ENCODE data around the gene TSPAN11. TPM values are rescaled to one million over a fixed set of nuclear protein-coding genes. Genes with fewer than 3 reads are reported as not detected.

TSPAN11 gene
- total and polyA plus RNA-seq, 2 experiments from 2014 or later: 2.1 to 6.0 TPM

DNA sequence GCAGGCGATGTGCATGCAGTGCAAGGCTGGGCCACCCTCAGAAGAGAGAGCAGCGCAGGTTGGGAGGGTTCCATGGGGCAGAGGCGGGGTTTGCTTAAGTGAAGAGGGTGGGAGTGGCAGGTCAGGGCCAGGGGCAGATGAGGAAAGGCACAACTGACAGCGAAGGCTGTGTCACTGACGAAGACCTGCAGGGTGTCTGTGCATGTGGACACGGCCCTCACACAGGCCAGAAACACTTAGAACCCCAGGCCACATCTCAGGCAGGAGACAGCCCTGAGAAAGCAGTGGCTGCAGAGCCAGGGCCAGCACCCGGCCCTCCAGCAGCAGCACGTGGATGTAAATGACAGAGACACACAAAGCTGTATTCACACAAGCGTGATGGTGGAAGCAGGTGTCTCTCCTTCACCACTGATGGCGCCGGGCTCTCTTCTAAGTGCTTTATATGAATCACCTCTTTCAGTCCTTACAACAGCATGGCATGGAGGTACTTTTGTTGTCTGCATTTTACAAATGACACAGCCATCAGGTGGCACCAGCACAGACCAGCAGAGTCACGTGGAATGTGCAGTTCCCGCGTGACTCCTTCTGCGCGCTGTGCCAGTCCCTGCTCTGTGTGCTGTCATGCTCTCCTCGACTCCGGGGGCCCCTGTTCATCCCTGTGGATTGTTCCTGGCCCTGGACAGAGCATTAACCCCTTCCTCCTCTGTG is 54.6 kb downstream of the TSPAN11 start:
- no peak overlapping the region for H3K4me2 ChIP-seq
- no peak overlapping the region for H3K27ac ChIP-seq (ENCODE audit: low read depth)
- Mint-ChIP-seq H3K27ac (no peak overlapping the region), H3K27me3 (ENCODE audit: insufficient read depth, low read depth, poor library complexity) (peaks cover 10% of the 10 kb centered on the region), H3K36me3 (ENCODE audit: low read depth) (no peaks in the 10 kb centered on the region), H3K4me1 (peaks cover 27% of the 10 kb centered on the region), H3K4me3 (no peak overlapping the region; the same call in 2 of the 3 replicates), H3K9me3 (no peaks in the 10 kb centered on the region)
- H3K9me2 ChIP-seq (ENCODE audit: insufficient read depth): no peaks in the 10 kb centered on the region
- ATAC-seq (no peak), DNase-seq (ENCODE audit: low spot score) (no peak)
- no peaks in the 10 kb centered on the region for H3K27me3 ChIP-seq (ENCODE audit: insufficient read depth)
- H2AFZ ChIP-seq: no peak overlapping the region
- H3F3A ChIP-seq (replicated peaks; ENCODE audit: low read depth): no peaks in the 10 kb centered on the region
- no peak for TF ChIP-seq EZH2 (IDR thresholded peaks at IDR 0.05; ENCODE audit: low read depth, unreplicated experiment)
- TF ChIP-seq, protein P1, sequence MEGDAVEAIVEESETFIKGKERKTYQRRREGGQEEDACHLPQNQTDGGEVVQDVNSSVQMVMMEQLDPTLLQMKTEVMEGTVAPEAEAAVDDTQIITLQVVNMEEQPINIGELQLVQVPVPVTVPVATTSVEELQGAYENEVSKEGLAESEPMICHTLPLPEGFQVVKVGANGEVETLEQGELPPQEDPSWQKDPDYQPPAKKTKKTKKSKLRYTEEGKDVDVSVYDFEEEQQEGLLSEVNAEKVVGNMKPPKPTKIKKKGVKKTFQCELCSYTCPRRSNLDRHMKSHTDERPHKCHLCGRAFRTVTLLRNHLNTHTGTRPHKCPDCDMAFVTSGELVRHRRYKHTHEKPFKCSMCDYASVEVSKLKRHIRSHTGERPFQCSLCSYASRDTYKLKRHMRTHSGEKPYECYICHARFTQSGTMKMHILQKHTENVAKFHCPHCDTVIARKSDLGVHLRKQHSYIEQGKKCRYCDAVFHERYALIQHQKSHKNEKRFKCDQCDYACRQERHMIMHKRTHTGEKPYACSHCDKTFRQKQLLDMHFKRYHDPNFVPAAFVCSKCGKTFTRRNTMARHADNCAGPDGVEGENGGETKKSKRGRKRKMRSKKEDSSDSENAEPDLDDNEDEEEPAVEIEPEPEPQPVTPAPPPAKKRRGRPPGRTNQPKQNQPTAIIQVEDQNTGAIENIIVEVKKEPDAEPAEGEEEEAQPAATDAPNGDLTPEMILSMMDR (conservative IDR thresholded peaks at IDR 0.05; ENCODE audit: low read depth in 2 of 2): no peak
- TF ChIP-seq, protein P2, sequence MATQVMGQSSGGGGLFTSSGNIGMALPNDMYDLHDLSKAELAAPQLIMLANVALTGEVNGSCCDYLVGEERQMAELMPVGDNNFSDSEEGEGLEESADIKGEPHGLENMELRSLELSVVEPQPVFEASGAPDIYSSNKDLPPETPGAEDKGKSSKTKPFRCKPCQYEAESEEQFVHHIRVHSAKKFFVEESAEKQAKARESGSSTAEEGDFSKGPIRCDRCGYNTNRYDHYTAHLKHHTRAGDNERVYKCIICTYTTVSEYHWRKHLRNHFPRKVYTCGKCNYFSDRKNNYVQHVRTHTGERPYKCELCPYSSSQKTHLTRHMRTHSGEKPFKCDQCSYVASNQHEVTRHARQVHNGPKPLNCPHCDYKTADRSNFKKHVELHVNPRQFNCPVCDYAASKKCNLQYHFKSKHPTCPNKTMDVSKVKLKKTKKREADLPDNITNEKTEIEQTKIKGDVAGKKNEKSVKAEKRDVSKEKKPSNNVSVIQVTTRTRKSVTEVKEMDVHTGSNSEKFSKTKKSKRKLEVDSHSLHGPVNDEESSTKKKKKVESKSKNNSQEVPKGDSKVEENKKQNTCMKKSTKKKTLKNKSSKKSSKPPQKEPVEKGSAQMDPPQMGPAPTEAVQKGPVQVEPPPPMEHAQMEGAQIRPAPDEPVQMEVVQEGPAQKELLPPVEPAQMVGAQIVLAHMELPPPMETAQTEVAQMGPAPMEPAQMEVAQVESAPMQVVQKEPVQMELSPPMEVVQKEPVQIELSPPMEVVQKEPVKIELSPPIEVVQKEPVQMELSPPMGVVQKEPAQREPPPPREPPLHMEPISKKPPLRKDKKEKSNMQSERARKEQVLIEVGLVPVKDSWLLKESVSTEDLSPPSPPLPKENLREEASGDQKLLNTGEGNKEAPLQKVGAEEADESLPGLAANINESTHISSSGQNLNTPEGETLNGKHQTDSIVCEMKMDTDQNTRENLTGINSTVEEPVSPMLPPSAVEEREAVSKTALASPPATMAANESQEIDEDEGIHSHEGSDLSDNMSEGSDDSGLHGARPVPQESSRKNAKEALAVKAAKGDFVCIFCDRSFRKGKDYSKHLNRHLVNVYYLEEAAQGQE (IDR thresholded peaks at IDR 0.05; ENCODE audit: unreplicated experiment): no peak
- TF ChIP-seq, protein P3, sequence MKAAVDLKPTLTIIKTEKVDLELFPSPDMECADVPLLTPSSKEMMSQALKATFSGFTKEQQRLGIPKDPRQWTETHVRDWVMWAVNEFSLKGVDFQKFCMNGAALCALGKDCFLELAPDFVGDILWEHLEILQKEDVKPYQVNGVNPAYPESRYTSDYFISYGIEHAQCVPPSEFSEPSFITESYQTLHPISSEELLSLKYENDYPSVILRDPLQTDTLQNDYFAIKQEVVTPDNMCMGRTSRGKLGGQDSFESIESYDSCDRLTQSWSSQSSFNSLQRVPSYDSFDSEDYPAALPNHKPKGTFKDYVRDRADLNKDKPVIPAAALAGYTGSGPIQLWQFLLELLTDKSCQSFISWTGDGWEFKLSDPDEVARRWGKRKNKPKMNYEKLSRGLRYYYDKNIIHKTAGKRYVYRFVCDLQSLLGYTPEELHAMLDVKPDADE (IDR thresholded peaks at IDR 0.05): no peak
- H4K20me1 ChIP-seq (replicated peaks; ENCODE audit: insufficient read depth): no peaks in the 10 kb centered on the region
- no peaks in the 10 kb centered on the region for H3K36me3 ChIP-seq (ENCODE audit: insufficient read depth)
- H3K4me1 ChIP-seq (ENCODE audit: insufficient read depth): peaks cover 13% of the 10 kb centered on the region
- H3K79me2 ChIP-seq (replicated peaks; ENCODE audit: insufficient read depth): no peaks in the 10 kb centered on the region
- no peak overlapping the region for H3K4me3 ChIP-seq

DNA sequence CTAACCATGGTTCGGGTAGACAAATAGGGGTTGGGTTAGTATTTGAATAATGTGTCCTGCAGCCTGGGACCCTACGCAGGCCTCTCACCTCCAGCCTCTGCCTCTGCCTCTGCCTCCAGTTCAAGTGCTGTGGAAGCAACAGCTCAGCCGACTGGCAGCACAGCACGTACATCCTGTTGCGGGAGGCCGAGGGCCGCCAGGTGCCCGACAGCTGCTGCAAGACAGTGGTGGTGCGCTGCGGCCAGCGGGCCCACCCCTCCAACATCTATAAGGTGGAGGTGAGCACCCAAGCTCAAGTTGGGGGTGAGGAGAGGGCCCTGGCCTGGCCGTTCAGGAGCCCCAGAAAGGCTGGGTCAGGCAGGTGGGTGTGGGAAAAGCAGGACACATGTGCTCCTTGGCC is 55.9 kb downstream of the TSPAN11 start:
- Histone ChIP-seq H3K36me3 (ENCODE audit: insufficient read depth) (no peaks in the 10 kb centered on the region), H4K20me1 (replicated peaks; ENCODE audit: insufficient read depth) (no peaks in the 10 kb centered on the region), H3K4me1 (ENCODE audit: insufficient read depth) (peaks cover 11% of the 10 kb centered on the region), H3K4me2 (no peak overlapping the region), H3K9me2 (ENCODE audit: insufficient read depth) (no peaks in the 10 kb centered on the region), H2AFZ (no peak overlapping the region), H3K27ac (ENCODE audit: low read depth) (no peak overlapping the region), H3K79me2 (replicated peaks; ENCODE audit: insufficient read depth) (no peaks in the 10 kb centered on the region), H3K4me3 (no peak overlapping the region), H3K27me3 (ENCODE audit: insufficient read depth) (no peaks in the 10 kb centered on the region), H3F3A (replicated peaks; ENCODE audit: low read depth) (no peaks in the 10 kb centered on the region)
- H3K27me3 Mint-ChIP-seq (ENCODE audit: insufficient read depth, low read depth, poor library complexity): peaks cover 10% of the 10 kb centered on the region
- H3K4me1 Mint-ChIP-seq: peaks cover 16% of the 10 kb centered on the region
- DNase-seq (ENCODE audit: low spot score) (no peak), ATAC-seq (no peak)
- H3K9me3 Mint-ChIP-seq: no peaks in the 10 kb centered on the region; the same call in 2 of the 3 replicates
- H3K27ac Mint-ChIP-seq: no peak overlapping the region
- no peaks in the 10 kb centered on the region for H3K36me3 Mint-ChIP-seq (ENCODE audit: low read depth)
- H3K4me3 Mint-ChIP-seq: no peak overlapping the region
- TF ChIP-seq, protein P4, sequence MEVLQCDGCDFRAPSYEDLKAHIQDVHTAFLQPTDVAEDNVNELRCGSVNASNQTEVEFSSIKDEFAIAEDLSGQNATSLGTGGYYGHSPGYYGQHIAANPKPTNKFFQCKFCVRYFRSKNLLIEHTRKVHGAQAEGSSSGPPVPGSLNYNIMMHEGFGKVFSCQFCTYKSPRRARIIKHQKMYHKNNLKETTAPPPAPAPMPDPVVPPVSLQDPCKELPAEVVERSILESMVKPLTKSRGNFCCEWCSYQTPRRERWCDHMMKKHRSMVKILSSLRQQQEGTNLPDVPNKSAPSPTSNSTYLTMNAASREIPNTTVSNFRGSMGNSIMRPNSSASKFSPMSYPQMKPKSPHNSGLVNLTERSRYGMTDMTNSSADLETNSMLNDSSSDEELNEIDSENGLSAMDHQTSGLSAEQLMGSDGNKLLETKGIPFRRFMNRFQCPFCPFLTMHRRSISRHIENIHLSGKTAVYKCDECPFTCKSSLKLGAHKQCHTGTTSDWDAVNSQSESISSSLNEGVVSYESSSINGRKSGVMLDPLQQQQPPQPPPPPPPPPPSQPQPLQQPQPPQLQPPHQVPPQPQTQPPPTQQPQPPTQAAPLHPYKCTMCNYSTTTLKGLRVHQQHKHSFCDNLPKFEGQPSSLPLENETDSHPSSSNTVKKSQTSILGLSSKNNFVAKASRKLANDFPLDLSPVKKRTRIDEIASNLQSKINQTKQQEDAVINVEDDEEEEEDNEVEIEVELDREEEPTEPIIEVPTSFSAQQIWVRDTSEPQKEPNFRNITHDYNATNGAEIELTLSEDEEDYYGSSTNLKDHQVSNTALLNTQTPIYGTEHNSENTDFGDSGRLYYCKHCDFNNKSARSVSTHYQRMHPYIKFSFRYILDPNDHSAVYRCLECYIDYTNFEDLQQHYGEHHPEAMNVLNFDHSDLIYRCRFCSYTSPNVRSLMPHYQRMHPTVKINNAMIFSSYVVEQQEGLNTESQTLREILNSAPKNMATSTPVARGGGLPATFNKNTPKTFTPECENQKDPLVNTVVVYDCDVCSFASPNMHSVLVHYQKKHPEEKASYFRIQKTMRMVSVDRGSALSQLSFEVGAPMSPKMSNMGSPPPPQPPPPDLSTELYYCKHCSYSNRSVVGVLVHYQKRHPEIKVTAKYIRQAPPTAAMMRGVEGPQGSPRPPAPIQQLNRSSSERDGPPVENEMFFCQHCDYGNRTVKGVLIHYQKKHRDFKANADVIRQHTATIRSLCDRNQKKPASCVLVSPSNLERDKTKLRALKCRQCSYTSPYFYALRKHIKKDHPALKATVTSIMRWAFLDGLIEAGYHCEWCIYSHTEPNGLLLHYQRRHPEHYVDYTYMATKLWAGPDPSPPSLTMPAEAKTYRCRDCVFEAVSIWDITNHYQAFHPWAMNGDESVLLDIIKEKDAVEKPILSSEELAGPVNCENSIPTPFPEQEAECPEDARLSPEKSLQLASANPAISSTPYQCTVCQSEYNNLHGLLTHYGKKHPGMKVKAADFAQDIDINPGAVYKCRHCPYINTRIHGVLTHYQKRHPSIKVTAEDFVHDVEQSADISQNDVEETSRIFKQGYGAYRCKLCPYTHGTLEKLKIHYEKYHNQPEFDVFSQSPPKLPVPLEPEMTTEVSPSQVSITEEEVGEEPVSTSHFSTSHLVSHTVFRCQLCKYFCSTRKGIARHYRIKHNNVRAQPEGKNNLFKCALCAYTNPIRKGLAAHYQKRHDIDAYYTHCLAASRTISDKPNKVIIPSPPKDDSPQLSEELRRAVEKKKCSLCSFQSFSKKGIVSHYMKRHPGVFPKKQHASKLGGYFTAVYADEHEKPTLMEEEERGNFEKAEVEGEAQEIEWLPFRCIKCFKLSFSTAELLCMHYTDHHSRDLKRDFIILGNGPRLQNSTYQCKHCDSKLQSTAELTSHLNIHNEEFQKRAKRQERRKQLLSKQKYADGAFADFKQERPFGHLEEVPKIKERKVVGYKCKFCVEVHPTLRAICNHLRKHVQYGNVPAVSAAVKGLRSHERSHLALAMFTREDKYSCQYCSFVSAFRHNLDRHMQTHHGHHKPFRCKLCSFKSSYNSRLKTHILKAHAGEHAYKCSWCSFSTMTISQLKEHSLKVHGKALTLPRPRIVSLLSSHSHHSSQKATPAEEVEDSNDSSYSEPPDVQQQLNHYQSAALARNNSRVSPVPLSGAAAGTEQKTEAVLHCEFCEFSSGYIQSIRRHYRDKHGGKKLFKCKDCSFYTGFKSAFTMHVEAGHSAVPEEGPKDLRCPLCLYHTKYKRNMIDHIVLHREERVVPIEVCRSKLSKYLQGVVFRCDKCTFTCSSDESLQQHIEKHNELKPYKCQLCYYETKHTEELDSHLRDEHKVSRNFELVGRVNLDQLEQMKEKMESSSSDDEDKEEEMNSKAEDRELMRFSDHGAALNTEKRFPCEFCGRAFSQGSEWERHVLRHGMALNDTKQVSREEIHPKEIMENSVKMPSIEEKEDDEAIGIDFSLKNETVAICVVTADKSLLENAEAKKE (CRISPR knock-in tag; IDR thresholded peaks at IDR 0.05): no peak

Measured in GM23338 (cell line).